NCI-H2196 (cell line): ENCODE data around the gene REP15.
A peak's percentile ranks its signal among the peaks of the same experiment; 100 is the strongest.
"Not testable (repeated sequence)": the region's sequence is repeated elsewhere in the genome, so short reads cannot be mapped to it uniquely, and the experiment has no call there.

Experiments used
- DNase-seq: peaks from one replicate; lab custom pipeline; 2025; ENCODE audit not compliant: unreplicated experiment; lab: John Stamatoyannopoulos, UW

REP15 gene

DNA sequence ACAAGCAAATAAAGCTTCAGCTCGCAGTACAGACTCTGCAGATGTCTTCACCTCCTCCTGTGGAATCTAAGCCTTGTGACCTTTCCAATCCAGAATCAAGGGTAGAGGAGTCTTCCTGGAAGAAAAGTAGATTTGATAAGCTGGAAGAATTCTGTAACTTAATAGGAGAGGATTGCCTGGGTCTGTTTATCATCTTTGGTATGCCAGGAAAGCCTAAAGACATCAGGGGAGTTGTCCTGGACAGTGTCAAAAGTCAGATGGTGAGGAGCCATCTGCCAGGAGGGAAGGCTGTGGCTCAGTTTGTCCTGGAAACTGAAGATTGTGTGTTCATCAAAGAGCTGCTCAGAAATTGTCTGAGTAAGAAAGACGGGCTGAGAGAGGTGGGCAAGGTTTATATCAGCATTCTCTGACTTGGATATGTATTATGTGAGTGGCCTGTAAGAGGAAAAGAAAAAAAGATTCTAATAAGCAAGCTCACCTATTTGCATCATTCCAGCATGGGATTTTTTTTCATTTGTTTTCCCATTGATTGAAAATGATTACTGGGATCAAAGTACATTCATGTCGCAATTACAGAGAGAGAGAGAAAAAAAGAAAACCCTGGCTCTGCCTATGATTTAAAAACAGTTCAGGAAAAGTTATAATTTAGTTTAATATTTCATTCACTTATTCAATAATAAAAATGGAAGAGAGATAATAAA lies 767 bp downstream of the REP15 start:
- no peak for DNase-seq

DNA sequence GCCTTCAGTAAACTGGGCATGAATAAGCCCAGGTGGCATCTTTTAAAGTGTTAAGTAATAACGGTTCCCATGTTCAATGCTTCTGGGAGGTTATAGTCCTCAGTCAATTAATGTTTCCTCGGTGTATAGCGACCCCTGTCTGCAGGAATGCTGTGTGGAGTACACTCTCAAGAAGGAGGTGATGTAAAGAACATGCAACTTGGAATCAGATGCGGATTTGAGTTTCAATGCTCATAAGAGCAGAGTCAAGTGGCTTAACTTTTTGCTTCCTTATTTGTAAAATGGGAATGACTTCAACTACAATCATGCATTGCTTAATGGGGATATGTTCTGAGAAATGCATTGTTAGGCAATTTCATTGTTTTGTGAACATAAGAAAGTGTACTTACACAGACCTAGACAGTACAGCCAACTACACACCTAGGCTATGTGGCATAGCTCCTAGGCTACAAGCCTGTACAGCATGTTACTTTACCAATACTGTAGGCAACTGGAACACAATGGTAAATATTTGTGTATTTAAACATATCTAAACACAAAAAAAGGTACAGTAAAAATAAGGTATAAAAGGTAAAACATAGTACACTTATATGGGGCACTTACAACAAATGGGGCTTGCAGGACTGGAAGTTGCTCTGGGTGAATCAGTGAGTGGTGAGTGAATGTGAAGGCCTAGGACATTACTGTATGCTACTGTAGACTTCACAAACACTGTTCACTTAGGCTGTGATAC lies 7.6 kb downstream of the REP15 start:
- peak; percentile 88 for DNase-seq

DNA sequence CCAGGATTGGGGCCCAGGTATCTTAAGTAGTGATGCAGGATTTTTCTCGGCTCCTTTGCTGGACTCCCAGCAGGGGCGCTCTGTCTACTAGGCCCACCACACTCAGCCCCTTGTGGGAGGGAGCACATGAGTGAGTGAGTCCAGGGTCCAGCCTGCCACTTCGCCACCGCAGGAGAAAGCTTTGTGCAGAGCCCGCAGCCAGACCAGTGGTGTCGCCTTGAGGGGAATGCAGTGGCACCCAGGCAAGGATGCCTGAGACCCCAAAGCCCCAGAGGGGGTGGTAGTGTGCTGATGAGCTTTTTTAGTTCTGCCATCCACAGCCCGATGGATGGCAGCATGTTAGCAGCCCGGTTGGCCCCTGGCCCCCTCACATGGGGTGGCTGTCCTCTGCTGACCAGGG lies 9.0 kb downstream of the REP15 start:
- DNase-seq, result no peak

DNA sequence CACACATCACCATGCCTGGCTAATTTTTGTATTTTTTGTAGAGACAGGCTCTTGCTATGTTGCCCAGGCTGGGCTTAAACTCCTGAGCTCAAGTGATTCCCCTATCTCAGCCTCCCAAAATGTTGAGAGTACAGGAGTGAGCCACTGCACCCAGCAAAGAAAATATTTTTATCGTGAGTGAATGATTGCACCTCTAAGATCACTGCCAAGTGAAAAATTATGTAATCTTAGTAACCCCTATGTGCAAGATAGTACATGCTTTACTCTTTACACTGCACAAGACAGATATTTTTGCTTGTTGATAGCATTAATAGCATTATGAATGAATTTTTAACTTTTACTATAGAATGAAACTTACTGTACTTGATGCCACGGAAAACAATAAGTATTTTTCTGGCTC lies 11.0 kb downstream of the REP15 start:
- DNase-seq, result no peak

DNA sequence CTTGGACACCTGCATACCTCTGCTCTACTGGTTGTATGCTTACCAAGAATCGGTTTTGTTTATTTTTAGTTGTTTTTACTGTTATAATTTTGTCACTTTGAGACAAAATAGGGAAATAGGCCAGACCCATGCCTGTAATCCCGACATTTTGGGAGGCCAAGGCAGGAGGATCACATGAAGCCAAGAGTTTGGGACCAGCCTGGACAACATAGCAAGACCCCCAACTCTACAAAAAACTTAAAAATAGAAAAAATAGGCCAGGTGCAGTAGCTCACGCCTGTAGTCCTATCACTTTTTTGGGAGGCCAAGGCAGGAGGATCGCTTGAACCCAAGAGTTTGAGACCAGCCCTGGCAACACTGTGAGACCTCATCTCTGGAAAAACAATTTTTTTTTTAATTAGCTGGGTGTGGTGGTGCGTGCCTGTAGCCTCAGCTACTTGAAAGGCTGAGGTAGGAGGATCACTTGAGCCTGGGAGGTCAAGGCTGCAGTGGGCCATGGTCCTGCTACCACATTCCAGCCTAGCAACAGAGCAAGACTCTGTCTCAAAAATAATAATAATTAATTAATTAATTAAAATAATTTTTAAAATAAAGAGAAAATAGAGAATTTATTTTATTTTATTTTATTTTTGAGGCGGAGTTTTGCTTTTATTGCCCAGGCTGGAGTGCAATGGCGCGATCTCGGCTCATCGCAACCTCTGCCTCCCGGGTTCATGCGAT lies 13.1 kb downstream of the REP15 start:
- DNase-seq, result no peak

DNA sequence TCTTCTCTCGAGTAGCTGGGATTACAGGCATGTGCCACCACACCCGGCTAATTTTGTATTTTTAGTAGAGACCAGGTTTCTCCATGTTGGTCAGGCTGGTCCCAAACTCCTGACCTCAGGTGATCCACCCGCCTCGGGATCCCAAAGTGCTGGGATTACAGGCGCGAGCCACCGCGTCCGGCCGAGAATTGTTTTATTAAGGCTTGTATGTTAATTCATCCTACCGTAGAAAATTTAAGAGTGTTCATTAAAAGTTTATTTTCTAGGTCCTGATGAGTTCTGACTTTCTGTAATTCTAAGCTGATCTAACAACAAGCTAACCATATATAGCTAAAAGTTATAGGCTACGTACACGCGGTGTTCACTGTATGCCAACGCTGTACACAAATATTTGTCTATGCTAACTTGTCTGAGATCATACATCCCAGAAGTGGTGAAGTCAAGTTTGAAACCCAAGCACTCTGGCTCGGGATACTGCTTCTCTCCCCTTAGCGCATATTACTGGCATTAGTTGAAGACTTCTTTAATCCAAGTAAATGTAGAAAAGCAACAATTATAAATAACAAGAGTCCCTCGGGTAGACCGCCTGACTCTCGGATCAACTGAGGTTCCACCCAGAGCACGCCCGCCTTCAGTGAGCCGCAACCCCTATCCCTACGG lies 13.8 kb downstream of the REP15 start:
- peak; percentile 83 for DNase-seq

DNA sequence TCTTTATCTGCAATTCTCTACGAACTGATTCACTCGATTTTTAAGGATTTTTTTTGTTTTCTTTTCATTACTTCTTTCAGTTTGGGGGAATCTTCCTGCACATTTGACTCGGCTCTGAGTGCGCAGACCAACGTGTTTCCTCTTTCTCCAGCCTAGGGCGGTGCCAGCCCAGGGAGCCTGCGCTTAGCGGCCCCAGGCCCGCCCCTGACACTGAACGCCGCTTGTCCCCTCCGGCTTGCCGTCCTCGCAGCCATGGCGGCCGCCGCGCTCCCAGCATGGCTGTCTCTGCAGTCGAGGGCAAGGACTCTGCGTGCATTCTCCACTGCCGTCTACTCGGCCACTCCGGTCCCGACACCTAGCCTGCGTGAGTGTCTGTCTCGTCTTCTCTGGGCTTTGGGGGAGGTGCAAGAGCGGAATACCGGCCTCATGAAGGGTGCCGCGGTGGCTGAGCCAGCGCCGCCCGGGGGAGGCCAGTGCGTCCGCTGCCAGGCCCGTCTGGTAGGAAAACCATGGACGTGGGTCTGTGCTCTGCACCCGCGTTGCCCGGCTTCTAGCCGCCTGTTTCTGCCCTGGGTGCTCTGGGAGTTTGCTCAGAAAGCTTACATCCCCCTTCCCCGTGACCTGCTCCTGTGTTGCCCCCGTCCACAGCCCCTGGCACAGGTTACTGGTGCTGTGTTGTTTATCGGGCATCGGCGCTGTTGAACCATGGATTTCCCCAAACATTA lies 14.5 kb downstream of the REP15 start, which contains the start of gene MRPS35:
Gene MRPS35 (plus strand): TSS at position 241 of the 725 bp plus-strand sequence. CDS start 12 bp downstream, at position 253.
- peak; percentile 98 for DNase-seq

DNA sequence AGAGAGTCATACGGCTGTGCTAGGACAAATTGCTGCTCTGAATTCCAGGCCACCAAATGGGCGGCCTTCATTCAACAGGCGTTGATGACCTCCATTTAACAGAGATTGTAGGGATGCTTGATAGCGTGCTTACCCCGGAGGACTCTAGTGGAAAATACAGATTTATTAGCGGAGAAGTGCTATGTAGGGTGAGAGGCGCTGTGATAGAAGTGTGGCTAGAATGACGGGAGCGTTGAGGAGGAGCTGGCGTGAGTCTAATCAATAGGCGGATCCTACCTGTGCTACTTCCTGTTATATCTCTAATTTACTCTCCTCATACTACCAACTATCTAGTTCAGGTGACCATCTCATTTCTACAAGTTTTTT lies 15.1 kb downstream of the REP15 start:
- peak; percentile 56 for DNase-seq

DNA sequence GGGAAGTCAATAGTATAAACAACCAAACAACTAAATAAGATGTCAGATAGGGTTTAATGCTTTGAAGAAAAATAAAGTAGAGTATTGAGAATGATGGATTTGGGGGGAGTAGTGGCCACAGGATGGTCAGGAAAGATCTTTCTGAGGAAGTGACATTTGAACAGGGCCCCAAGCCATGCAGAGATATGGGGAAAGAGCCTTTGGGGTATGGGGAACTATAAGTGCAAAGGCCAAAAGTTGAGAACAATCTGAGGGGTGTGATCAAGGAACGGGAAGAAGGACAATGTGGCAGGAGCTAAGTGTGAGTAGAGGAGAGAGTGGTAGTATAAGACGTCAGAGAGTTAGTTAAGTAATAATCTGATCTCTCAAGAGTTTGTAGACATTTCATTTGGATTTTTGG lies 15.7 kb downstream of the REP15 start:
- DNase-seq, result no peak

DNA sequence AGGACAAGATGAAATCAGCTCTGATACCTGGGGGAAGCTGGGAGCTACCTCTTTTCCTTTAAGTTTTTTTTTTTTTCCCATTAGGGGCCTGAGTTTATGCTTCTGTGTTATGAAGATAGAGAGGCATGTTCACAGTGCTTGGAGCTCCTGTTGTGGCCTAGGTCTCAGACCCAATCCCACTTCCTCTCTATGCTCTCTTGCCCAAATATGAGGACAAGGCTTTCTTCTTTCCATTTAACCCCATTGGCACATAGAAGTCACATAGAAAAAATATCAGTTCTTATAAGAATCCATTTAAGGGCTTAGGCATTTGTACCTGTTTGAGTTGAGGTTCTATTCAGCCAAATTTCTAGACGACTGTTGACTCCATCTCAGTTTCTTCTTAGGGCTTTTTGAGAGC lies 27.0 kb downstream of the REP15 start:
- DNase-seq, result no peak

DNA sequence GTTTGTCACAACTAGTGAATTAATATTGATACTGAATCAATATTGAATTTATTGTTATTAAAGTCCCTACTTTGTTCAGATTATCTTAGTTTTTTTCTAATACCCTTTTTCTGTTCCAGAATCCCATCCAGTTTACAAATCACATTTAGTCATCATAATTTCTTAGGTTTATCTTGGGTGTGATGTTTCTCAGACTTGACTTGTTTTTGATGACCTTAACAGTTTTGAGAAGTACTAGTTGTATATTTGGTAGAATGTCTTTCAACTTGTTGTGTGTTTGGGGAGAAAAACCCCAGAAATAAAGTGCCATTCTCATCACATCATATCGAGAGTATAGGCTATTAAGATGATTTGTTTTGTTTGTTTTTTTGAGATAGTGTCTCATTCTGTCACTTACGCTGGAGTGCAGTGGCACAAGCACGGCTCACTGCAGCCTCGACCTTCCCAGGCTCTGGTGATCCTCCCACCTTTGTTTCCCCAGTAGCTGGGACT lies 33.9 kb downstream of the REP15 start:
- no peak for DNase-seq

DNA sequence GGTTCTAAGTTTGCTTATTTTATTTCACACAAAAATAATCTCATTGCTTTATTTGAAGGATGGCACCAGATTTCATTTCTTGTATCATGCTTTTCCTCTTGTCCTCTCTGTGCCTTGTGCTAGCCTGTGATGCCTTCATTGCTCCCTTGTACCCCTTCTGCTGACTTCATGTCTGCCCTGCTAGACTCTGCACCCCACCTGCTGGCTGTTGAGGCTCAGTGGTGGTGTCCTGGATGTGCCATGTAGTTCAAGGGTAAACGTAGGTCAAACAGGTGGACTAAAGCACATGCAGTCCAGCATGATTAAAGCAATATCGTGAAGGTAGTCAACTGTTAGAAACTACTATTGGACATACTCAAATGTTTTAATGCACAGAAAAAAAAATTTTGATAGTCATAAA lies 36.0 kb downstream of the REP15 start:
- peak; percentile 34 for DNase-seq

DNA sequence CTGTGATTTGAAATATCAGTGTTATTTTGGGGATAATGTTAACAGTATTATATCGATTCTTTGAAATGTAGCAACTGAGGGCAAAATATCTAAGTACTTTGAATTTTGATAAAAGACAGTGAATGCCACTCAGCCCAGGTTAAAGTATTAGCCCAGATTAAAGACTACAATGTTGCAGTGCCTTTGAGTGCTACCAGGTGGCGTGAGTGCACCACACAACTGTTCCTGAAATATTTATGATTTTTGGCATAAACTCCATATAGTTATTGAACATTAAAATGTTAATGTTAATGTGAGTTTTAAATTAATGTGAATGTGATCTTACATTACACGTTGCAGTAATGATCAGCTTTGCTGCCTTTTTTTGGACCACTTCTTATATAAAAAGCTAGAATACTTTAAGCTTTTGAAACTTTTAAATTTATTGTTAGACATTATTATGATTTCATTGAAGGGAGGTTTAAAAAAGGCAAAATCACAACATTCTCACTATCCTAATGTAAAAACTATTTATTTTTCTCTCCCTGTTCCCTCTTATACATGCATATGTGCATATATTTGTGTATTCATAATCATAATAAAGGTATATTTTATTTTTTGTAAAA lies 36.9 kb downstream of the REP15 start:
- peak; percentile 75 for DNase-seq

DNA sequence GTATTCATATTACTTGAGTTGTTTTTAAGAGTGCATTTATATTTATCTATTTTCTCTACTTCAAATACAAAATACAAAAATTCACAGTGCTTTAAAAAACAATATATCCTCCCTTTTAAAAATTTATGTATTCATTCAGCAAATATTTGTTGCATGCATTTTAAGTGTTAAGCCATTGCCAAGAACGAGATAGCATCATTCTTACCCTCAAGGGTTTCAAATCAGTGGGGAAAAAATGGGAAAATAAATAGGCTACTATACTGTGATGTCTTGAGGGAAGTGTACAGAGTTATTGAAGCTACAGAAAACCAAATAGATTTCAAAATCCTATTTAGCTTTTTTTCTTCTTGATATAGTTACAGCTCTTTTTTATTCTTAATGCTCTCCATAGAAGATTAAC lies 37.5 kb downstream of the REP15 start:
- no peak for DNase-seq

DNA sequence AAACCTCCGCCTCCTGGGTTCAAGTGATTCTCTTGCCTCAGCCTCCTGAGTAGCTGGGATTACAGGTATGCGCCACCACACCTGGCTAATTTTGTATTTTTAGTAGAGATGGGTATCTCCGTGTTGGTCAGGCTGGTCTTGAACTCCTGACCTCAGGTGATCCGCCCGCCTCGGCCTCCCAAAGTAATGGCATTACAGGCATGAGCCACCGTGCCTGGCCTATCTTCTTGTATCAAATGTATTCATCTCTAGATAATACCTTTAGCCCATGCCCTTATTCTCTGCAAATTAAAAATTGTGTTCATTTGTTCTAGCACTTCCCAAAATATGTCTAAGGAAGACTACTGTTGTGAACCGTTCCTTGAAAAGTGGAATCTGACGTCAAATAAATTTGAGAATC lies 38.1 kb downstream of the REP15 start:
- not testable (repeated sequence) for DNase-seq

DNA sequence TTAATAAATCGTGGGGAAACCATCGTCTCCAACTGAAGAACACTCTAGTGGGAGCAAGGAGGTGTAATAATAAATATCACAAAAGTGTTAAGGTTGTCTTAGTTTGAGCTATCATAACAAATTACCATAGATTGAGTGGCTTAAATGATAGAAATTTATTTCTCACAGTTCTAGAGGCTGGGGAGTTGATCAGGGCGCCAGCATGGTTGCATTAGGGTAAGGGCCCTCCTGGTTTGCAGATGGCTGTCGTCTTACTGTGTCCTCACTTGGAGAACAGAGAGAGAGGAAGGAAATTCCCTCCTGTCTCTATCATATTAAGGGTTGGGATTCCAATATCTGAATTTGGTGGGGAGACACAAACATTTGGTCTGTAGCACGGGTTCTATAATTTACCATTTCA lies 47.4 kb downstream of the REP15 start:
- no peak for DNase-seq

DNA sequence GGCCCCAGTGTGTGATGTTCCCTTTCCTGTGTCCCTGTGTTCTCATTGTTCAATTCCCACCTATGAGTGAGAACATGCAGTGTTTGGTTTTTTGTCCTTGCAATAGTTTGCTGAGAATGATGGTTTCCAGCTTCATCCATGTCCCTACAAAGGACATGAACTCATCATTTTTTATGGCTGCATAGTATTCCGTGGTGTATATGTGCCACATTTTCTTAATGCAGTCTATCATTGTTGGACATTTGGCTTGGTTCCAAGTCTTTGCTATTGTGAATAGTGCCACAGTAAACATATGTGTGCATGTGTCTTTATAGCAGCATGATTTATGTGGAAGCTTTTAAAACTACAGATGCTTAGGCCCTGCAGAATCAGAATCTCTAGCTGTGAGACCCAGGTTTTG lies 49.5 kb downstream of the REP15 start:
- DNase-seq, result not testable (repeated sequence)
